Fibroblast of mammary gland (primary cell): ENCODE data around the gene ATG13.

Experiments used
- DNase-seq: peaks from one replicate; pipeline ENCODE4 v3.0.0-alpha.2; 2010; ENCODE audit warnings: low read depth
- H3K4me3 ChIP-seq: 2 replicates; pipeline ENCODE4 v1.5.1; 2011; ENCODE audit warnings: low read depth, mild to moderate bottlenecking, low read length, moderate library complexity; ENCODE audit not compliant: control insufficient read depth
- TF ChIP-seq, protein P1 (sequence below): conservative IDR thresholded peaks from 2 replicates; pipeline ENCODE4 v1.5.1; 2011; ENCODE audit warnings: low read depth, low read length, inconsistent platforms; ENCODE audit not compliant: control insufficient read depth, insufficient read depth

Gene ATG13

DNA sequence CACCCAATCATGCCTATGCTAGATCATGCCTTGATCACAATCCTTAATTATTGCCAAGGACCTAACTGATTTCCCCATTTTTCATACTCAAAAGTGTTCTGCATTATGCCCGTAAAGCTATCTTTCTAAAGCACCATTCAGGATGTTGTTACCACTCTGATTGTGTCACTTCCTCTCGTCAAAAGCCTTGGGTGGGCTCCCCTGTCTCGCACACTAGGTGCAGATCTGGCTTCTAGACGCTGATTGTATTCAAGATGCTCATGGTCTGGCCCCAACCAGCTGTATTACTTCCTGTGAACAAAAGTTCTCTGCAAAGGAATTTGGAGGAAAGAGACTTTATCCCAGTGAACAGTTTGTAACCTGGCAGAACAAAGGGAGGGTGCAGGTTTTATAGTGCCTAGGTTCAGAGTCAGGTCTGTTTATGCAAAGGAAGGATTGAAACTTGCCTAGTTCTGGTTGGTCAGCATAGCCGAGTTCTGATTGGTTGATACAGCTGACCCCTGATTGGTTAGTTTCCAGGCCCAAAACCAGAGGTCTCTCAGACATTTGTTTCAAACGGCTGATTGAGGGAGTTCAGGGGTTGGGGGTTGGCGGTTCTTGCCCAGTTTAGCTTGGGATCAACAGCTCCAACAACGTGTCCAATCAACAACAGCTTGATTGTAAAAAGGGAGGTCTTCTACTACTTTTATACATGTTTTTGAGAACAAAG lies 25.4 kb downstream of the ATG13 start:
- no peak for DNase-seq
- TF ChIP-seq, protein P1, sequence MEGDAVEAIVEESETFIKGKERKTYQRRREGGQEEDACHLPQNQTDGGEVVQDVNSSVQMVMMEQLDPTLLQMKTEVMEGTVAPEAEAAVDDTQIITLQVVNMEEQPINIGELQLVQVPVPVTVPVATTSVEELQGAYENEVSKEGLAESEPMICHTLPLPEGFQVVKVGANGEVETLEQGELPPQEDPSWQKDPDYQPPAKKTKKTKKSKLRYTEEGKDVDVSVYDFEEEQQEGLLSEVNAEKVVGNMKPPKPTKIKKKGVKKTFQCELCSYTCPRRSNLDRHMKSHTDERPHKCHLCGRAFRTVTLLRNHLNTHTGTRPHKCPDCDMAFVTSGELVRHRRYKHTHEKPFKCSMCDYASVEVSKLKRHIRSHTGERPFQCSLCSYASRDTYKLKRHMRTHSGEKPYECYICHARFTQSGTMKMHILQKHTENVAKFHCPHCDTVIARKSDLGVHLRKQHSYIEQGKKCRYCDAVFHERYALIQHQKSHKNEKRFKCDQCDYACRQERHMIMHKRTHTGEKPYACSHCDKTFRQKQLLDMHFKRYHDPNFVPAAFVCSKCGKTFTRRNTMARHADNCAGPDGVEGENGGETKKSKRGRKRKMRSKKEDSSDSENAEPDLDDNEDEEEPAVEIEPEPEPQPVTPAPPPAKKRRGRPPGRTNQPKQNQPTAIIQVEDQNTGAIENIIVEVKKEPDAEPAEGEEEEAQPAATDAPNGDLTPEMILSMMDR = no peak
- H3K4me3 ChIP-seq = no peak overlapping the region

DNA sequence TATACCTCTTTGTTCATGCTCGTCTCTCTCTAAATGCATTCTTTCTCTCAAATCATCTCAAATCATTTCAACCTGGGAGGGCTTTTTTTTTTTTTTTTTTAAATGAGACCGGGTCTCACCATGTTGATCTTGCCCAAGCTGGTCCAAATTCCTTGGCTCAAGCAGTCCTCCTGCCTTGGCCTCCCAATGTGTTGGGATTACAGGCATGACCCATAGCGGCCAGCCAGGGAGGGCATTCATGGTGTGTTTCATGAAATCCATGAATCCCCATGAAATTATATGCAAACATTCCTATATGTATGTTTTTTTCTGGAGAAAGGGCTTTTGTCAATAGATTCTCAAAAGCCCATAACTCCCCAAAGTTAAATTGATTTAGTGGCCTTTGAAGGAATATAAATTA lies 26.2 kb downstream of the ATG13 start:
- H3K4me3 ChIP-seq = no peak overlapping the region
- TF ChIP-seq, protein P1 = no peak
- DNase-seq = no peak

GRCh38 chr11:46643986-46644385 lies 26.6 kb downstream of the ATG13 start:
- TF ChIP-seq, protein P1 = no peak
- no peak overlapping the region for H3K4me3 ChIP-seq
- no peak for DNase-seq

DNA sequence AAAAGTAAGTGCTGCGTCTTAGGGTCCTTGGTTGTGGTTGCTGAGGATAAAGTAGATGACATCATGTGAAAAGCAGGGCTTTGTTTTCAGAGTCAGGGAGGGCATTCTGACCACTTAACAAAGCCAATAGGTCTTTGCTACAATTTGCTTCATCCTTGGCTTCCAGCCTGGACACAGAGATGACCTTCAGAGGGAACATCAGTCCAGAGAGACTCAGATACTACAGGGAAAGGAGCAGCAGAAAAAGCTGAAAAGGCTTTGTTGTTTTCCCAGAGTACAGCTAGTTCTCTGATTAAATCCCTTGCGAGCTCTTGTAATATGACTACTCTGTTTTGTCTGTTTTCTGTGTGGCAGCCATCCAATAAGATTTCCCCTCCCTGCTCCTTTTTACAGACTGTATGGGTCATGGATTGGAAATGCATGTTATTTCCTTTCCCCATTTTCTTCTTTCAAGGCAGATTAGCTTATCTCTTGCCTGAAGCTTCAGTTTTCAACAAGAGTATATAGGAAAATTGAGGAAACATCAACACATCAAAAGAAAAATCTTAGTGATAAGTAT lies 31.9 kb downstream of the ATG13 start:
- DNase-seq = peak; percentile 99
- TF ChIP-seq, protein P1 = no peak
- H3K4me3 ChIP-seq = peak overlapping the region; percentile 0

- no peak overlapping the region for H3K4me3 ChIP-seq
- TF ChIP-seq, protein P1 = no peak
- DNase-seq = no peak
Measured at GRCh38 chr11:46655631-46656030, 38.3 kb downstream of the ATG13 start.

DNA sequence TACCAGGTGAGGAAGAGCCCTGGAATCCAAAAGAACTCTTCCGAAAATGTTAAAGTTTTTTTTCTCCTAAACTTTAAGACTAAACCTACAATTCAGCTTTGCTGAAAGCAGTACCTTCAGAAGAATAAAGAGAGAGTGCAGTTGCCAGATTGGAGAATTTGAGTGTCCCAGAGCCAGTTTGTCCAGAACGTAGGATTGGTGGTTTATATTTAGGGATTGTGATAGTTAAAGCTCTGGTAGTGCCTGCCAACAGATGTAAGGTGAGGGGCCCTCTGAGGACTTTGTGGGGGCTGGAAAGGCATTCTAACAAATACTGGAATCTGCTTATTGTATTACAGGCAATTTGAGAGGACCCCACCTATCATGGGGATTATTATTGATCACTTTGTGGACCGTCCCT lies 39.8 kb downstream of the ATG13 start:
- TF ChIP-seq, protein P1 = no peak
- no peak for DNase-seq
- H3K4me3 ChIP-seq = no peak overlapping the region
